Right lobe of liver (tissue), 4 donors: ENCODE data around the gene GALNT17.

ENCODE experiments used
- POLR2A ChIP-seq: fragments of 450-650 bp; IDR thresholded peaks from one replicate; pipeline ENCODE4 v1.6.1; 2017; ENCODE audit warnings: antibody characterized with exemption, mild to moderate bottlenecking
- TF ChIP-seq, protein P1 (sequence below), 4 donors: fragments of 200-600 bp in 3 of 4; fragments of 450-650 bp in 1 of 4; IDR thresholded peaks; one replicate each; pipeline versions ENCODE4 v1.5.1 to v1.8.0; 2016 to 2022; ENCODE audit warnings: antibody characterized with exemption in 4 of 4, mild to moderate bottlenecking in 2 of 4
- donor health status: DM: no; HTN: no; CAD: no.
- donor health status: DM: no; HTN: no; CAD: no.
- donor health status: DM: no; HTN: yes; CAD: no.

DNA sequence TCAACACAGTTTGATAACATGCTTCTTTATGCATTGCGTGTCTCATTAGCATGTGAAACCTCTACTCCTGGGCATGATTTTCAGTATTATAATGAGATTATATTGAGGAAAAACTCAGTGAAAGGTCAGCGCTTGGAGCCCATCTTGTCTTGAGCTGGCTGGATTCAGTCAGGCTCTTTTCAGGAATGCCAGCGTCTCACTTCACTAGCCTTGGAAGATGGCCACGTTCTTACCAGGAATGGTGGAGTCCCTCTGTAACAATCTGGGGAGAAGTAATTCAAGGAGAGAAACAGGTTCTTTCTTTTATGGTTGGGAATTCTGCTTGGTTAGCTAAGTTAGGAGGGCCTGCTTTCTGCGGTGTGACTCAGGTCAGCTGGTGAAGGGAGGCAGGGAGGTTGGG lies 241.0 kb downstream of the GALNT17 start:
- TF ChIP-seq, protein P1, sequence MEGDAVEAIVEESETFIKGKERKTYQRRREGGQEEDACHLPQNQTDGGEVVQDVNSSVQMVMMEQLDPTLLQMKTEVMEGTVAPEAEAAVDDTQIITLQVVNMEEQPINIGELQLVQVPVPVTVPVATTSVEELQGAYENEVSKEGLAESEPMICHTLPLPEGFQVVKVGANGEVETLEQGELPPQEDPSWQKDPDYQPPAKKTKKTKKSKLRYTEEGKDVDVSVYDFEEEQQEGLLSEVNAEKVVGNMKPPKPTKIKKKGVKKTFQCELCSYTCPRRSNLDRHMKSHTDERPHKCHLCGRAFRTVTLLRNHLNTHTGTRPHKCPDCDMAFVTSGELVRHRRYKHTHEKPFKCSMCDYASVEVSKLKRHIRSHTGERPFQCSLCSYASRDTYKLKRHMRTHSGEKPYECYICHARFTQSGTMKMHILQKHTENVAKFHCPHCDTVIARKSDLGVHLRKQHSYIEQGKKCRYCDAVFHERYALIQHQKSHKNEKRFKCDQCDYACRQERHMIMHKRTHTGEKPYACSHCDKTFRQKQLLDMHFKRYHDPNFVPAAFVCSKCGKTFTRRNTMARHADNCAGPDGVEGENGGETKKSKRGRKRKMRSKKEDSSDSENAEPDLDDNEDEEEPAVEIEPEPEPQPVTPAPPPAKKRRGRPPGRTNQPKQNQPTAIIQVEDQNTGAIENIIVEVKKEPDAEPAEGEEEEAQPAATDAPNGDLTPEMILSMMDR (IDR thresholded peaks at IDR 0.05) = no peak
- TF ChIP-seq POLR2A = no peak
